CD4-positive, alpha-beta T cell (primary cell): ENCODE data around the gene CGB8. TPM values are rescaled to one million over a fixed set of nuclear protein-coding genes. Genes with fewer than 3 reads are reported as not detected.

Experiments
- ATAC-seq: fragments of 200-7000 bp; cut with Tn5 transposase; one replicate; pipeline ENCODE4 v1.10.0; 2022; ENCODE audit warnings: mild to moderate bottlenecking; ENCODE audit not compliant: poor library complexity
- CTCF ChIA-PET: fragments of 350-600 bp; sonication (Branson Sonifier 250); formaldehyde crosslinking; loops from one replicate; lab custom pipeline; 2021; ENCODE audit warnings: antibody characterized with exemption, inconsistent platforms; lab: Charles Lee
- POLR2A ChIA-PET: fragments of 350-600 bp; sonication (Branson Sonifier 250); formaldehyde crosslinking; loops from one replicate; lab custom pipeline; 2021; ENCODE audit warnings: antibody characterized with exemption, inconsistent platforms; lab: Charles Lee
- DNase-seq, 14 experiments: peaks; one replicate each; pipeline ENCODE4 v3.0.0-alpha.2; 2013 to 2020; ENCODE audit warnings: mixed read lengths in 2 of 14
- H3K27ac ChIP-seq, 2 donors: one replicate each; pipeline versions ENCODE4 v1.5.1 to v1.7.0; 2013; ENCODE audit warnings: low read length in 2 of 2, low read depth in 1 of 2, mild to moderate bottlenecking in 1 of 2
- H3K27me3 ChIP-seq, 2 experiments: 1 replicate in 1 of 2; 2 replicates in 1 of 2; pipeline versions ENCODE4 v1.6.1 to v1.7.0; 2013; ENCODE audit warnings: low read length in 2 of 2, control low read depth in 1 of 2, mild to moderate bottlenecking in 1 of 2, moderate library complexity in 1 of 2; ENCODE audit not compliant: insufficient read depth in 2 of 2, control insufficient read depth in 1 of 2
- H3K36me3 ChIP-seq: one replicate; pipeline ENCODE4 v1.6.1; 2013; ENCODE audit warnings: low read length, control low read depth; ENCODE audit not compliant: insufficient read depth
- H3K4me1 ChIP-seq: one replicate; pipeline ENCODE4 v1.6.1; 2013; ENCODE audit warnings: low read length, control low read depth; ENCODE audit not compliant: insufficient read depth
- H3K4me3 ChIP-seq: one replicate; pipeline ENCODE4 v1.5.1; 2013; ENCODE audit warnings: mild to moderate bottlenecking, low read length, moderate library complexity
- H3K9me3 ChIP-seq, 2 experiments: 1 replicate in 1 of 2; 2 replicates in 1 of 2; pipeline versions ENCODE4 v1.6.1 to v1.7.0; 2013; ENCODE audit warnings: low read length in 2 of 2, mild to moderate bottlenecking in 2 of 2, control low read depth in 1 of 2, moderate library complexity in 1 of 2; ENCODE audit not compliant: control insufficient read depth in 1 of 2, insufficient read depth in 1 of 2
- H3K27ac Mint-ChIP-seq: one replicate; pipeline ENCODE4 v1.8.0; 2020; ENCODE audit warnings: mixed read lengths
- H3K27me3 Mint-ChIP-seq: one replicate; pipeline ENCODE4 v1.8.0; 2021; ENCODE audit warnings: mixed read lengths
- H3K36me3 Mint-ChIP-seq: one replicate; pipeline ENCODE4 v1.8.0; 2021; ENCODE audit warnings: low read depth, mixed read lengths
- H3K4me1 Mint-ChIP-seq: one replicate; pipeline ENCODE4 v1.8.0; 2021; ENCODE audit warnings: low read depth, mixed read lengths
- H3K4me3 Mint-ChIP-seq: one replicate; pipeline ENCODE4 v1.8.0; 2020; ENCODE audit warnings: mild to moderate bottlenecking, mixed read lengths
- H3K9me3 Mint-ChIP-seq: one replicate; pipeline ENCODE4 v1.8.0; 2020; ENCODE audit warnings: mixed read lengths
- intact Hi-C, 2 experiments: fragments of 100-400 bp; cut with DNase I in 1 of 2; cut with micrococcal nuclease in 1 of 2; formaldehyde crosslinking; loops; one replicate each; pipeline versions ENCODE4 v1.15.1 to v1.9.0; 2023 to 2025; cut with DNase I, micrococcal nuclease
- total RNA-seq, 174 experiments: library from RNA in 2 of 174; stranded (reverse) in 2 of 174; gene quantifications; one replicate each; pipeline ENCODE4 v1.2.3 and lab custom pipeline; 2021 to 2026
- TF ChIP-seq, protein P1 (sequence below): fragments of 200-600 bp; IDR thresholded peaks from one replicate; pipeline ENCODE4 v1.8.0; 2022; ENCODE audit warnings: antibody characterized with exemption, mild to moderate bottlenecking

The CGB8 gene
- total RNA-seq, 2 experiments from 2014 or later: not detected

DNA sequence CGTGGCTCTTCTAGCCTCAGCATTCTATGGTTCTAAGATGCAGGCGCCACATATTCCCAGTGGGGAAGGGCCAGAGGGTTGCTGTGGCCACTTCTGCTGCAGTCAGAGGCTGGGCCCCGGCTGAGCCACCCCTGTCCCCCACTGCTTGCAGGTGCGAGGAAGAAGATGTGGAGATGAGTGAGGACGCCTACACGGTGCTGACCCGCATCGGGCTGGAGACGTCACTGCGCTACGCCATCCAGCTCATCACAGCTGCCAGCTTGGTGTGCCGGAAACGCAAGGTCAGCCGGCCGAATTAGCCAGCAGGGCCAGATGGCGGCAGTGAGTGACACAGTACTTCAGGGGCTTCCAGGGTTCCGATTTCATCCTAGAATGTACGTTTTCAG, 34.0 kb downstream of the CGB8 start:
- Mint-ChIP-seq H3K36me3 (peaks cover 30% of the 10 kb centered on the region), H3K4me3 (no peak overlapping the region), H3K27ac (no peak overlapping the region), H3K4me1 (peaks cover 11% of the 10 kb centered on the region), H3K27me3 (peaks cover 5% of the 10 kb centered on the region), H3K9me3 (no peaks in the 10 kb centered on the region)
- Histone ChIP-seq H3K36me3 (peaks cover 16% of the 10 kb centered on the region), H3K27ac (no peak overlapping the region), H3K4me3 (no peak overlapping the region), H3K27me3 (peaks cover 0 to 3% of the 10 kb centered on the region in 2 experiments), H3K4me1 (peaks cover 27% of the 10 kb centered on the region), H3K9me3 (no peaks in the 10 kb centered on the region)
- TF ChIP-seq, protein P1, sequence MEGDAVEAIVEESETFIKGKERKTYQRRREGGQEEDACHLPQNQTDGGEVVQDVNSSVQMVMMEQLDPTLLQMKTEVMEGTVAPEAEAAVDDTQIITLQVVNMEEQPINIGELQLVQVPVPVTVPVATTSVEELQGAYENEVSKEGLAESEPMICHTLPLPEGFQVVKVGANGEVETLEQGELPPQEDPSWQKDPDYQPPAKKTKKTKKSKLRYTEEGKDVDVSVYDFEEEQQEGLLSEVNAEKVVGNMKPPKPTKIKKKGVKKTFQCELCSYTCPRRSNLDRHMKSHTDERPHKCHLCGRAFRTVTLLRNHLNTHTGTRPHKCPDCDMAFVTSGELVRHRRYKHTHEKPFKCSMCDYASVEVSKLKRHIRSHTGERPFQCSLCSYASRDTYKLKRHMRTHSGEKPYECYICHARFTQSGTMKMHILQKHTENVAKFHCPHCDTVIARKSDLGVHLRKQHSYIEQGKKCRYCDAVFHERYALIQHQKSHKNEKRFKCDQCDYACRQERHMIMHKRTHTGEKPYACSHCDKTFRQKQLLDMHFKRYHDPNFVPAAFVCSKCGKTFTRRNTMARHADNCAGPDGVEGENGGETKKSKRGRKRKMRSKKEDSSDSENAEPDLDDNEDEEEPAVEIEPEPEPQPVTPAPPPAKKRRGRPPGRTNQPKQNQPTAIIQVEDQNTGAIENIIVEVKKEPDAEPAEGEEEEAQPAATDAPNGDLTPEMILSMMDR: no peak
- ATAC-seq: no peak
- intact Hi-C loops: loop anchor here in 1 of 2 experiments (5.0 kb wide), 1 partner anchor 42 kb away; the partner anchor contains the start of gene CGB7
- CTCF ChIA-PET: no interaction called here
- POLR2A ChIA-PET: no interaction called here
- DNase-seq: no peak

DNA sequence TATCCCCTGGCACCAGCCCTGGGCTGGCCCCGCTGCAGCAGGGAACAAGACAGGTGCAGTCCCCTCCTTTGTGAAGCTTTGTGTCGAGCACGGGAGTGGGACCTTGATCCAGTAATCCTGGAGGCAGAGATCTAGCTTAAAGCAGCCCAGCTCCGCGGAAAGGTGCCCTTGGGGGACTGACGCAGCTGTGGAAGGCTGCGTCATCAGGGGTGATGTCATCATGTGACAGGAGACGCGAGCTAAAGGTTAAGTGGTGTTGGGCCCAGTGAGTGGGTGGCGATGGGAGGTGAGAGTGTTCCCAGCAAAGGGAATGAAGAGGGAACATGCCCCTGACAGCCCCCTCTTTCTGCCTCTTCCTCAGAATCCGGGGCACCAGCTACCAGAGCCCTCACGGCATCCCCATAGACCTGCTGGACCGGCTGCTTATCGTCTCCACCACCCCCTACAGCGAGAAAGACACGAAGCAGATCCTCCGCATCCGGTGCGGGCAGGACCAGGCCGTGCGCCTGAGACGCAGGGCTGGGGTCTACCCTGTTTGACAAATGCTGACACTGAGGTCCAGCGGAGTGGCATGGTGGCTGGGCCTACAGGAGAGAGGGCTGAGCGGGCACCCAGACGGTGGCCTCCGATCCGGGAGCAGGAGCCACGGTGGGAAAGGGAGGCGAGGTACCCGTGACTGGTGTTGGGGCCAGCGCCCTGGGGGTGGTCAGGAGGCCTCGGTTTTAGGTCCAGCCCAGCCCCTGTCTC, 34.6 kb downstream of the CGB8 start:
- Mint-ChIP-seq H3K27ac (no peak overlapping the region), H3K4me1 (peaks cover 6% of the 10 kb centered on the region), H3K4me3 (no peak overlapping the region), H3K27me3 (peaks cover 5% of the 10 kb centered on the region), H3K9me3 (no peaks in the 10 kb centered on the region), H3K36me3 (peaks cover 34% of the 10 kb centered on the region)
- ChIA-PET CTCF (interaction anchor here (0.6 kb wide), 1 partner anchor 145 kb away, joined by 3 read pairs; no protein-coding TSS in a partner anchor), POLR2A (no interaction called here)
- peaks cover 21% of the 10 kb centered on the region for H3K36me3 ChIP-seq
- H3K4me1 ChIP-seq: peaks cover 21% of the 10 kb centered on the region
- no peak for ATAC-seq
- TF ChIP-seq, protein P1: no peak
- H3K4me3 ChIP-seq: no peak overlapping the region
- intact Hi-C loops: no loop called here
- H3K9me3 ChIP-seq: no peaks in the 10 kb centered on the region
- no peaks in the 10 kb centered on the region for H3K27me3 ChIP-seq
- no peak for DNase-seq
- H3K27ac ChIP-seq: no peak overlapping the region

DNA sequence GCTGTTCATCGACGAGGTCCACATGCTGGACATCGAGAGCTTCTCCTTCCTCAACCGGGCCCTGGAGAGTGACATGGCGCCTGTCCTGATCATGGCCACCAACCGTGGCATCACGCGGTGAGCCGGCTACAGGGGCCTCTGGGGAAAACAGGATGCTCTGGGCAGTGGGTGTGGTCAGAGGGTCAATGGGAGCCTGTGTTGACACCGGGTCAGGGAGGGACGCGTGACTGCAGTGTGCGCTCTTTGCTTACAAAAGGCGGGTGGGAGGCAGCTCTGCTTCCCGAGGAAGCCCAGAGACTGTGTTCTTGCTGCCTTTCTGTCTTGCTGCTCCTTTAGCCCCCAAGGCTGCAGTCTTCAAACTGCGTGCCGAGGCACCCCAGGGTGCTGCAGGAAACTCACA, 37.7 kb downstream of the CGB8 start:
- no peak for DNase-seq
- intact Hi-C loops: no loop called here
- Histone ChIP-seq H3K27ac (no peak overlapping the region), H3K27me3 (no peaks in the 10 kb centered on the region), H3K36me3 (peaks cover 34% of the 10 kb centered on the region), H3K9me3 (no peaks in the 10 kb centered on the region), H3K4me3 (no peak overlapping the region), H3K4me1 (no peaks in the 10 kb centered on the region)
- Mint-ChIP-seq H3K27me3 (no peaks in the 10 kb centered on the region), H3K27ac (no peak overlapping the region), H3K9me3 (no peaks in the 10 kb centered on the region), H3K36me3 (peaks cover 46% of the 10 kb centered on the region), H3K4me3 (no peak overlapping the region), H3K4me1 (no peaks in the 10 kb centered on the region)
- no peak for ATAC-seq
- TF ChIP-seq, protein P1: no peak
- ChIA-PET CTCF (interaction anchor here (1.1 kb wide), 1 partner anchor 11 kb away, joined by 3 read pairs; no protein-coding TSS in a partner anchor), POLR2A (no interaction called here)
